Adrenal gland (tissue), 5 donors: ENCODE data around the gene DNM1.

Source experiments
- POLR2A ChIP-seq, 2 donors: fragments of 450-650 bp; IDR thresholded peaks; one replicate each; pipeline ENCODE4 v1.6.1; 2017; ENCODE audit warnings: antibody characterized with exemption in 2 of 2, mild to moderate bottlenecking in 2 of 2, moderate library complexity in 1 of 2
- TF ChIP-seq, protein P1 (sequence below), 6 experiments: fragments of 450-650 bp in 4 of 6; fragments of 200-600 bp in 2 of 6; sonication (generic) in 1 of 6; IDR thresholded peaks; 1 replicate in 5 of 6; 2 replicates in 1 of 6; pipeline versions ENCODE4 v1.5.1 to v1.8.0; 2016 to 2021; ENCODE audit warnings: antibody characterized with exemption in 6 of 6, mild to moderate bottlenecking in 2 of 6, moderate library complexity in 1 of 6
- donor health status: DM: no; HTN: no; CAD: no.

GRCh38 chr9:128211981-128212281 lies 8.8 kb downstream of the DNM1 start:
- TF ChIP-seq, protein P1, sequence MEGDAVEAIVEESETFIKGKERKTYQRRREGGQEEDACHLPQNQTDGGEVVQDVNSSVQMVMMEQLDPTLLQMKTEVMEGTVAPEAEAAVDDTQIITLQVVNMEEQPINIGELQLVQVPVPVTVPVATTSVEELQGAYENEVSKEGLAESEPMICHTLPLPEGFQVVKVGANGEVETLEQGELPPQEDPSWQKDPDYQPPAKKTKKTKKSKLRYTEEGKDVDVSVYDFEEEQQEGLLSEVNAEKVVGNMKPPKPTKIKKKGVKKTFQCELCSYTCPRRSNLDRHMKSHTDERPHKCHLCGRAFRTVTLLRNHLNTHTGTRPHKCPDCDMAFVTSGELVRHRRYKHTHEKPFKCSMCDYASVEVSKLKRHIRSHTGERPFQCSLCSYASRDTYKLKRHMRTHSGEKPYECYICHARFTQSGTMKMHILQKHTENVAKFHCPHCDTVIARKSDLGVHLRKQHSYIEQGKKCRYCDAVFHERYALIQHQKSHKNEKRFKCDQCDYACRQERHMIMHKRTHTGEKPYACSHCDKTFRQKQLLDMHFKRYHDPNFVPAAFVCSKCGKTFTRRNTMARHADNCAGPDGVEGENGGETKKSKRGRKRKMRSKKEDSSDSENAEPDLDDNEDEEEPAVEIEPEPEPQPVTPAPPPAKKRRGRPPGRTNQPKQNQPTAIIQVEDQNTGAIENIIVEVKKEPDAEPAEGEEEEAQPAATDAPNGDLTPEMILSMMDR (IDR thresholded peaks at IDR 0.05): no peak
- TF ChIP-seq POLR2A (IDR thresholded peaks at IDR 0.05): no peak
